ENCODE data around the gene PCDH10. TPM values are rescaled to one million over a fixed set of nuclear protein-coding genes. Genes with fewer than 3 reads are reported as not detected.

PCDH10 gene
- total RNA-seq, 6 donors from 2014 or later, result 0.39 to 1.3 (median 0.76) TPM; not detected in 1

GRCh38 chr4:133161570-133162295 lies 12.6 kb downstream of the PCDH10 start:
- TF ChIP-seq POLR2AphosphoS5 (IDR thresholded peaks at IDR 0.05), result no peak
- TF ChIP-seq, protein P1, sequence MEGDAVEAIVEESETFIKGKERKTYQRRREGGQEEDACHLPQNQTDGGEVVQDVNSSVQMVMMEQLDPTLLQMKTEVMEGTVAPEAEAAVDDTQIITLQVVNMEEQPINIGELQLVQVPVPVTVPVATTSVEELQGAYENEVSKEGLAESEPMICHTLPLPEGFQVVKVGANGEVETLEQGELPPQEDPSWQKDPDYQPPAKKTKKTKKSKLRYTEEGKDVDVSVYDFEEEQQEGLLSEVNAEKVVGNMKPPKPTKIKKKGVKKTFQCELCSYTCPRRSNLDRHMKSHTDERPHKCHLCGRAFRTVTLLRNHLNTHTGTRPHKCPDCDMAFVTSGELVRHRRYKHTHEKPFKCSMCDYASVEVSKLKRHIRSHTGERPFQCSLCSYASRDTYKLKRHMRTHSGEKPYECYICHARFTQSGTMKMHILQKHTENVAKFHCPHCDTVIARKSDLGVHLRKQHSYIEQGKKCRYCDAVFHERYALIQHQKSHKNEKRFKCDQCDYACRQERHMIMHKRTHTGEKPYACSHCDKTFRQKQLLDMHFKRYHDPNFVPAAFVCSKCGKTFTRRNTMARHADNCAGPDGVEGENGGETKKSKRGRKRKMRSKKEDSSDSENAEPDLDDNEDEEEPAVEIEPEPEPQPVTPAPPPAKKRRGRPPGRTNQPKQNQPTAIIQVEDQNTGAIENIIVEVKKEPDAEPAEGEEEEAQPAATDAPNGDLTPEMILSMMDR (IDR thresholded peaks at IDR 0.05), result no peak
- TF ChIP-seq POLR2A (IDR thresholded peaks at IDR 0.05), result no peak
- no peak for TF ChIP-seq EP300 (IDR thresholded peaks at IDR 0.05)
- no peak overlapping the region for H3K4me3 ChIP-seq
- no peaks in the 10 kb centered on the region for H3K36me3 ChIP-seq
- ATAC-seq (ENCODE audit: low FRiP score in 2 of 2) (no peak), DNase-seq (no peak)
- H3K4me1 ChIP-seq, result no peaks in the 10 kb centered on the region
- no peaks in the 10 kb centered on the region for H3K27me3 ChIP-seq
- no peak overlapping the region for H3K27ac ChIP-seq
- H3K9me3 ChIP-seq, result no peaks in the 10 kb centered on the region
- WGBS, 2 donors, result 81 to 85% methylated on average over 2 of the region's 2 CpGs

DNA sequence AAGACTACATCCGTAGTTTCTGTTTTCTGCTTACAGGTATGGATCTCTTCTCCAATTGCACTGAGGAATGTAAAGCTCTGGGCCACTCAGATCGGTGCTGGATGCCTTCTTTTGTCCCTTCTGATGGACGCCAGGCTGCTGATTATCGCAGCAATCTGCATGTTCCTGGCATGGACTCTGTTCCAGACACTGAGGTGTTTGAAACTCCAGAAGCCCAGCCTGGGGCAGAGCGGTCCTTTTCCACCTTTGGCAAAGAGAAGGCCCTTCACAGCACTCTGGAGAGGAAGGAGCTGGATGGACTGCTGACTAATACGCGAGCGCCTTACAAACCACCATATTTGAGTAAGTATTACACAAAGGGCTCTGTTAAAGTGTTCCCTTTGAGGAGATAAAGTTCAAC lies 13.8 kb downstream of the PCDH10 start:
- Histone ChIP-seq H3K36me3 (no peaks in the 10 kb centered on the region), H3K4me1 (no peaks in the 10 kb centered on the region), H3K27ac (no peak overlapping the region), H3K4me3 (no peak overlapping the region), H3K9me3 (no peaks in the 10 kb centered on the region), H3K27me3 (no peaks in the 10 kb centered on the region)
- DNase-seq (no peak), ATAC-seq (ENCODE audit: low FRiP score in 2 of 2) (no peak)
- 90% methylated on average over 8 of the region's 8 CpGs for WGBS, 2 donors
- TF ChIP-seq POLR2A (IDR thresholded peaks at IDR 0.05), result no peak
- no peak for TF ChIP-seq POLR2AphosphoS5 (IDR thresholded peaks at IDR 0.05)
- TF ChIP-seq, protein P1 (IDR thresholded peaks at IDR 0.05), result no peak
- no peak for TF ChIP-seq EP300 (IDR thresholded peaks at IDR 0.05)

GRCh38 chr4:133178956-133179355 lies 29.9 kb downstream of the PCDH10 start:
- TF ChIP-seq, protein P1 (IDR thresholded peaks at IDR 0.05), result no peak
- TF ChIP-seq POLR2A (IDR thresholded peaks at IDR 0.05) (no peak), POLR2AphosphoS5 (IDR thresholded peaks at IDR 0.05) (no peak), EP300 (IDR thresholded peaks at IDR 0.05) (no peak)
- Histone ChIP-seq H3K27ac (no peak overlapping the region), H3K27me3 (no peaks in the 10 kb centered on the region), H3K4me3 (no peak overlapping the region), H3K4me1 (no peaks in the 10 kb centered on the region), H3K9me3 (no peaks in the 10 kb centered on the region), H3K36me3 (no peaks in the 10 kb centered on the region)
- WGBS, 2 donors, result 82 to 88% methylated on average over 2 of the region's 2 CpGs
- DNase-seq, result no peak
- ATAC-seq (ENCODE audit: low FRiP score in 2 of 2), result no peak

- no peak overlapping the region for H3K4me3 ChIP-seq
- TF ChIP-seq POLR2A (IDR thresholded peaks at IDR 0.05), result no peak
- no peaks in the 10 kb centered on the region for H3K27me3 ChIP-seq
- no peaks in the 10 kb centered on the region for H3K4me1 ChIP-seq
- DNase-seq, result no peak
- no peak overlapping the region for H3K27ac ChIP-seq
- ATAC-seq (ENCODE audit: low FRiP score in 2 of 2), result no peak
- H3K9me3 ChIP-seq, result no peaks in the 10 kb centered on the region
- H3K36me3 ChIP-seq, result no peaks in the 10 kb centered on the region
Measured at GRCh38 chr4:133186210-133186609, 37.1 kb downstream of the PCDH10 start.

- Histone ChIP-seq H3K4me3 (no peak overlapping the region), H3K9me3 (no peaks in the 10 kb centered on the region), H3K4me1 (no peaks in the 10 kb centered on the region), H3K27ac (no peak overlapping the region), H3K36me3 (no peaks in the 10 kb centered on the region), H3K27me3 (no peaks in the 10 kb centered on the region)
- DNase-seq (no peak), ATAC-seq (ENCODE audit: low FRiP score in 2 of 2) (no peak)
- WGBS, 2 donors, result 94 to 99% methylated on average over 5 of the region's 5 CpGs
- TF ChIP-seq, protein P1 (IDR thresholded peaks at IDR 0.05), result no peak
- TF ChIP-seq POLR2A (IDR thresholded peaks at IDR 0.05), result no peak
- no peak for TF ChIP-seq EP300 (IDR thresholded peaks at IDR 0.05)
- TF ChIP-seq POLR2AphosphoS5 (IDR thresholded peaks at IDR 0.05), result no peak
Measured at GRCh38 chr4:133186845-133187244, 37.8 kb downstream of the PCDH10 start.
